TTC549 (cell line): ENCODE data around the gene TBC1D2B.
"Not testable (repeated sequence)": the region's sequence is repeated elsewhere in the genome, so short reads cannot be mapped to it uniquely, and the experiment has no call there.

Source experiments
- FAIRE-seq: peaks from 2 replicates; lab custom pipeline; 2012; peaks lifted over from hg19 to GRCh38; lab: Jason Lieb, UNC

The TBC1D2B gene

DNA sequence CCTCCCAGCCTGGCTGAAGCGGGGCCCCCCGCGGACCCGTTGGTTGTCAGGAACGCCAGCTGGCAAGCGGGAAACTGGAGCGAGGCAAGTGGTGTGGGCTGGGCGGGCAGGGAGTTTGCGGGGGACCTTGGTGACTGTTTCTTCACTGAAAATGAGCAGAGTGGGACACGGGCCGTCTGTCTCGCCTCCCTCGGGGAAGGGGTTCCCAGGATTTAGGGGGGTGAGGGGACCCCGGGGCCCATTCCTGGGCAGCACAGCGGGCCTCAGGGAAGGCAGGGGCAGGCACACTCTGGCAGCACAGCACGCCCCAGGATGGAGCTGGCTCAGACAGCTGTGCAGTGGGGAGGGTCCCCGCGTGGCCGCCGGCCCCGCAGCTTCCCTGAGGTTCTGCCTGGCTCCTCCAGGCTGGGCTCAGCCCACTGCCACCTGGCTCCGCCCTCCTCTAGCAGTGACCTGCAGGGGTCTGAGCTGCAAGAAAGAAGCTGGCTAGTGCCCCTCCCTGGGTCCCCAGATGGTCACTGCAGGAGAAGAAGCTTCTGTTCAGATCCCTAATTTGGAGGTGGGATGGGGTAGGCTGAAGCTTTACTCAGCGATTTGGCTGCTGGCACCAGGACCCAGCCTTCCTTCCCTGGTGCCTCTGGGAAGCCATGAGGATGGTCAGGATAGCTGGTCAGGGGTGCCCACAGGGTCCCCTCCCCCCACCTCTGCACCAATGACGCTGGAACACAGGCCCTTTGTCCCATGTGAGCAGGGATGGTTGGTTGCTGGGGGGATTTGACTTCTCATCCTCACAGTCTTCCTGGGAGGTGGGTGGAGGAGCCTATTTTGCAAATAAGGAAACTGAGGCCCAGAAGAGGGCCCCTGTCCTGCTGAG lies 90.4 kb downstream of the TBC1D2B start:
- FAIRE-seq: no peak

- no peak for FAIRE-seq
Measured at GRCh38 chr15:77985931-77986480, 91.5 kb downstream of the TBC1D2B start.

DNA sequence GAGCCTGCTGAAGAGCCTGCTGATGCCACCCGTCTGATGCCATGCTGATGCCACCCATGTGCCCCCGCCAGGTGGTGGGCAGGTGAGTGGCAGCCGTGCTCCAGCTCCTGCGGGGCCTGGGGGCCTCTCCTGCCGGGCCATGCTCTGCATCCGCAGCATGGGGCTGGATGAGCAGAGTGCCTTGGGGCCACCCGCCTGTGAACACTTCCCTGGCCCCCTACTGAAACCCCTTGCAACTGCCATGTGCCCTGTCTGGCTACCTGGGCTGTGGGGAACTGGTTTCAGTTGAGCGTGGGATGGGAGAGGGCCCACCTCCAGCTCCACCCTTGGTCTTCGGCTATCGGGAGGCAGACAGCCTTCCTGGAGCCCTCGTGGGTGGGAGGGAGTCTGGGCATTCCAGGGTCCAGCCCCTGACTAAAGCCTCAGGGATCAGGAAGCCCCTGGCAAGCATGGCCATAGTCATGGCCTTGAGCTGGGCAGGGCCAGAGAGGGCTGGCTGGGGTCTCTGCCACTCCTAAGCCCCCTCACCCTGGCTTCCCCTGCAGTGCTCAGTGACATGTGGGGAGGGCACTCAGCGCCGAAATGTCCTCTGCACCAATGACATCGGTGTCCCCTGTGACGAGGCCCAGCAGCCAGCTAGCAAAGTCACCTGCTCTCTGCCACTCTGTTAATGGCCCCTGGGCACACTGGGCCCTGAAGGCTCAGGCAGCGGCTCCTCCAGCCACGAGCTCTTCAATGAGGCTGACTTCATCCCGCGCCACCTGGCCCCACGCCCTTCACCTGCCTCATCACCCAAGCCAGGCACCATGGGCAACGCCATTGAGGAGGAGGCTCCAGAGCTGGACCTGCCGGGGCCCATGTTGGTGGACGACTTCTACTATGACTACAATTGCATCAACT lies 92.2 kb downstream of the TBC1D2B start:
- FAIRE-seq: no peak

DNA sequence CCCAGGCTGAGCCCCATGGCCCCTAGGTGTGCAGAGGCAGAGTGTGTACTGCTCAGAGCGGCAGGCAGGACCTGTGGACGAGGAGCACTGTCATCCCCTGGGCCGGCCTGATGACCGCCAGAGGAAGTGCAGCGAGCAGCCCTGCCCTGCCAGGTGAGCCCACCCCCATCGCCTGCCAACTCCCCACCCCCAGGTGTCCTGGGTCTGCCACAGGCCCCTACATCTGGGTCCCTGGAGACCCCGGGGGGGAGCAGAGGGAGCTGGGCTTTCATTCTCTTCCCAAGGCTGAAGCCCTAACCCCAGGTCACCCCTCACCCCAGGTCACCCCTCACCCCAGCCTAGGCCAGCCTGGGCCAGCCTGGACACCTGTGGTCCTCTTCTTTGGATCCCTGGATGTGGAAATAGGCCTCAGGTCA lies 93.1 kb downstream of the TBC1D2B start:
- no peak for FAIRE-seq

GRCh38 chr15:77983708-77984445 lies 93.6 kb downstream of the TBC1D2B start:
- no peak for FAIRE-seq

- FAIRE-seq: no peak
Measured at GRCh38 chr15:77983091-77983707, 94.3 kb downstream of the TBC1D2B start.

DNA sequence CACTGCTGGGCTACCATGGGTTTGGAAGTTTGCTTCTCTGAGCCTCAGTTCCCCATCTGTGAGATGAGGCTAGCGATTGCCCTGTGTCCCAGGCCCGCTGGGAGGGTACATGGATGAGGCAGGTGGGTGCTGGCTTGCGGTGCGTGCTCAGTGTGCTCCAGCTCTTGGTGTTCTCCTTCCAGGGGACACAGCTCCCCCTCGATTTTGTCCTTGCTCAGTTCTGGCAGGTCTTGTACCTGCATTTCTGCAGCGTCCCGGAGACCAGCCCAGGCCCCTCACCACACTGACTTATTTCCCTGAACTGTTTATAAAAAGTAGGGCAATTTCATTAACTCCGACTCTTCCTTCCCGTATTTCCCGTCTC lies 95.4 kb downstream of the TBC1D2B start:
- FAIRE-seq: no peak

- no peak for FAIRE-seq
Measured at GRCh38 chr15:77981281-77982126, 96.0 kb downstream of the TBC1D2B start.

DNA sequence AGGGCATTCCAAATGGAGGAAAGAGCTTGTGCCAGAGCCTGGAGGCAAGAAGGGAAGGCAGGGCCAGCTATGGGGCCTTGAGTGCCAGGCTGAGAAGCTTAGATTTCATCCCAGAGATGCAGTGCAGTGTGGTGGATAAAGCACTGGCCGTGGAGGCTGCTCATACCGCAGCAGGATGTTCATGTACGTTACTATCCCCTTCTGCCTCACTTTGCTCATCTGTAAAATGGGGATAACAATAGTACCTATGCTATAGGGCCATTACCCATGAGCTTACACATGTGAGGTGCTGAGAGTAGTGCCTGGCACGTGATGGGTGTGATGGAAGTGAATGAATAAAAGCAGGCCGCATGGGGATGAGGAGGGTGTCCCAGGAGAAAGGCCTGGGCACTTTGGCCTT lies 96.8 kb downstream of the TBC1D2B start:
- FAIRE-seq: not testable (repeated sequence)

GRCh38 chr15:77980098-77980497 lies 97.4 kb downstream of the TBC1D2B start:
- no peak for FAIRE-seq

DNA sequence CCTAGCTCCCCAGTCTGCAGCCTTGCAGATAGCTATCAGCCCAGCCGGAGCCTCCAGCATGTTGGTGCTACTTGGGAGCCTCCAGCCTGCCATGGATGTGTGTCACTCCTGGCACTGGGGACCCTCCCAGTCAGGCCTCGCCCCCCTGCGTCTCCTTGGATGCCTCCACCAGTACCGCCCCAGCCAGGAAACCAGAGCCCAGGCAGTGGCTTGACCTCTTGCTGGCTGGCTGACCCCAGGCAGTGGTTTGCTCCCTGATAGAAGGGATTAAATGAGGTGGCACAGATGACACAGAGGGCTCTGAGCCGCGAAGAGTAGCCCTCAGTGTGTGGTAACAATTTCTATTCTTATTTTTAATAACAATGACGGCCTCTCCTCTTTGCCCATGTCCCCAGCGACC lies 98.4 kb downstream of the TBC1D2B start:
- not testable (repeated sequence) for FAIRE-seq

DNA sequence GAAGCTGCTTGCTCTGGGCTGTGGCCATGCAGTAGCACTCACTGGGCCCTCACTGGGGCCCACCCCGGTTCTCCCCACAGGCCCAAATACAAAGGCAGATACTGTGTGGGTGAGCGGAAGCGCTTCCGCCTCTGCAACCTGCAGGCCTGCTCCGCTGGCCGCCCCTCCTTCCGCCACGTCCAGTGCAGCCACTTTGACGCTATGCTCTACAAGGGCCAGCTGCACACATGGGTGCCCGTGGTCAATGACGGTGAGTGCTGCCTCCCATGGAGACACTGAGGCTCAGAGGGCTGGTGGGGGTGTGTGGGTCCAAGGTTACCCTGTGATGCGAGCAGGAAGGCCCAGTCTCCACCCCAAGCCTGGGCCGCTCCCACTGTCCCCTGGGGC lies 98.8 kb downstream of the TBC1D2B start:
- not testable (repeated sequence) for FAIRE-seq

DNA sequence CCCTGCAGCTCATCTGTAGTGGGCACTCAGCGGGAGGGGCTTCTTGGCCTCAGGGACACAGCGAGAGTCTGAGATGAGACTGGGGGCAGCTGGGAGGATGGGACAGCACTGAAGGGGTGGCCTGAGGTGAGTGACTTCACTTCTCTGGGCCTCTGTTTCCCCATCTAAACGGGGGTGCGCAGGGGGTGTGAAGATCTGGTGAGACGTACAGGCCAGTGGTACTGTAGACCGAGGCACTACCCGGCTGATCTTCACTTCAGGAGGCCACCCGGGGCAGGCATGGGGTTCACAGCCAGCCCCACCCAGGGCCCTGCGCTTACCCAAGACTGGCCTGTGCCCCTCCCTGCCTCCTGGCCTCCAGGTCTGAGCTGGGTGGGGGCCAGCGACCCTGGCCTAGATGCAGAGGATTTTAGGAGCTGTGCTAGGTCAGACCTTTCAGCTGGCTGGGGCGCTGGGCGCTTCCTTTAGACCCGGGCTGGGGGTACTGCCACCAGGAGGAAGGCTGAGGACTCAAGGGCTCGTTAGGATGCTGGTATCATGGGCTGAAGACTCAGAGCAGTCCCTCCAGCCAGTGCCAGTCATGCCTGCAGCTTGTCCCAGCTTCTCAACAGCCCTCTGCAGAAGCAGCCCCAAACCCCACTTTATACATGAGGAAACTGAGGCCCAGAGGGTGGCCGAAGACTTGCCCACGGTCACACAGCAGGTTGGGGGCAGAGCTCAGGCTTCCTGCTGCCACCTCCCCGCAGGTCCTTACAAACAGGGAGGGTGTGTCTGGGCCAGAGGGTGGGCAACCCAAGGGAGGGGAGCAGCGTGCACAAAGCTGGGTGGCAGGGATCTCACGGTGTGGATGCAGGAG lies 99.4 kb downstream of the TBC1D2B start:
- FAIRE-seq: not testable (repeated sequence)

GRCh38 chr15:77976760-77977525 lies 100.6 kb downstream of the TBC1D2B start:
- not testable (repeated sequence) for FAIRE-seq

GRCh38 chr15:77976095-77976450 lies 101.4 kb downstream of the TBC1D2B start:
- FAIRE-seq: not testable (repeated sequence)

GRCh38 chr15:77975332-77976094 lies 102.0 kb downstream of the TBC1D2B start:
- no peak for FAIRE-seq

DNA sequence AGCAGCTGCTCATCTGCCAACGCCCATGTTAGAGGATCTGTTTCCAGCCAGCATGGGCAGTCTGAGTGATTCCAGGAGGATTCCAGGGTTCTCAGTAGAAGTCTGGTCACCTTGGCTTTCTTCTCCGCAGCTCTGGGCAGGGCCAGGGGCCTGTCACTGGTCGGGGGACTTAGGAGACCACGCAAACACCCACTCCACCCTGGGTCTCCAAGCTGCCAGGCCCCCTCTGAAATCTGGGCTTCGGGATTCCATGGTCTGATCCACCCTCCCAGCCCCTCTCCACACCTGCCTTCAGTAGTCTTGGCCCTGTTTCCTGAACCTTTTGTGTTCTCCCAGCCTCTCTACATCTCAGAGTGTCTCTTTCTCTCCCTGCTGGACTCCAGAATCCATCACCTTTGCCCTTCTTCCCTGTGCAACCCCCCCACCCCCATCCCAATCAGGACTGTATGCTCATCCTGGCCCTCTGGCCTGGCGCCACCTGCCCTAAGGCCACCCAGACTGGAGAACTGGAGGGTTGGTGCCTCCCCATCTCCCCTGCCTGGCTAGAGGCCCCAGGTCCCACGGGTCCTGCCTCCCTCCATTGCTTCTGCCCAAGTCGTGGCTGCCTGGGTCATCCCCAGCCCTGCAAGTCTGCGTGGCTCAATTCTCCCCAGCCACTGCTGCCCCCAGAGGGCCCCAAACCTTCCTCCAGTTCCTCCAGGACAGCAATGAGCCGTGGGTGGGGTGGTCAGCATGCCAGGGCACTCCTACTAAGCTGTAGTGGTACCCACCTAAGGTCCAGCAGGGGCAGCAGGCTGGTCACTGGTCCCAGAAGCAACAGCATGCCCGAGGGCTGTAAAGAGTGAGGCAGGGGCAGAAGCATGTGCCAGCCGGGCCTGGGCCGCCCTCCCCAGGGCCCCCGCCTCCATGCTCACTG lies 102.8 kb downstream of the TBC1D2B start:
- no peak for FAIRE-seq
